Adrenal gland (tissue), 12 donors: ENCODE data around the gene MGMT. TPM values are rescaled to one million over a fixed set of nuclear protein-coding genes. Genes with fewer than 3 reads are reported as not detected.
A peak's percentile ranks its signal among the peaks of the same experiment; 100 is the strongest.

Source experiments
- DNase-seq, 7 donors: peaks; one replicate each; pipeline ENCODE4 v3.0.0-alpha.2; 2019 to 2020
- H3K27ac ChIP-seq, 5 donors: fragments of 200-600 bp; sonication (generic) in 4 of 5; 1 replicate in 3 of 5; 2 replicates in 2 of 5; pipeline versions ENCODE4 v1.5.1 to v1.8.0; 2016 to 2020; ENCODE audit warnings: mild to moderate bottlenecking in 1 of 5
- H3K27me3 ChIP-seq: fragments of 200-600 bp; 2 replicates; pipeline ENCODE4 v1.8.0; 2021
- H3K36me3 ChIP-seq, 2 donors: fragments of 200-600 bp; replicated peaks in 1 of 2; 1 replicate in 1 of 2; 2 replicates in 1 of 2; pipeline versions ENCODE4 v1.5.1 to v1.8.0; 2018 to 2022
- H3K4me1 ChIP-seq, 2 donors: fragments of 200-600 bp; replicated peaks in 1 of 2; 1 replicate in 1 of 2; 2 replicates in 1 of 2; pipeline versions ENCODE4 v1.5.1 to v1.8.0; 2018 to 2021
- H3K4me3 ChIP-seq, 4 donors: fragments of 200-600 bp; sonication (generic) in 3 of 4; one replicate each; pipeline ENCODE4 v1.5.1; 2016 to 2018
- H3K9me3 ChIP-seq, 3 donors: fragments of 200-600 bp; sonication (generic) in 1 of 3; replicated peaks in 1 of 3; 1 replicate in 2 of 3; 2 replicates in 1 of 3; pipeline versions ENCODE4 v1.5.1 to v1.8.0; 2016 to 2021
- POLR2A ChIP-seq, 2 donors: fragments of 450-650 bp; IDR thresholded peaks; one replicate each; pipeline ENCODE4 v1.6.1; 2017; ENCODE audit warnings: antibody characterized with exemption in 2 of 2, mild to moderate bottlenecking in 2 of 2, moderate library complexity in 1 of 2
- WGBS, 4 donors: extraction: QIAGEN DNeasy Blood & Tissue Kit in 2 of 4; methylation state at CpG; one replicate each; pipeline versions ENCODE4 v1.1.5 to v1.1.7; 2013 to 2017; 5-methylcytosine and 5-hydroxymethylcytosine counted together
- intact Hi-C, 2 donors: fragments of 100-400 bp; cut with DNase I; formaldehyde crosslinking; loops; one replicate each; pipeline versions ENCODE4 v1.14.1 to v1.15.0; 2022 to 2023
- polyA plus RNA-seq, 3 donors: library from polyadenylated mRNA; stranded (reverse); fragments of 200-250 nt in 2 of 3; fragments of 350-450 nt in 1 of 3; fragmentation: Illumina TruSeq in 1 of 3; extraction: RNeasy Lipid Tissue Mini Kit (QIAGEN cat#74804) in 1 of 3; gene quantifications; one replicate each; pipeline ENCODE4 v1.2.3, GENCODE V29; 2013 to 2014
- total RNA-seq, 9 donors: library from RNA; depleted of rRNA in 4 of 9; stranded (reverse); fragments of >200 nt in 4 of 9; fragments of 120-200 nt in 1 of 9; fragmentation: NEBNext Ultra II Directional in 1 of 9; extraction: Animal tissue kit (Norgen Biotek cat#: 25700) in 1 of 9; gene quantifications; one replicate each; pipeline versions ENCODE4 v1.1.0 to v1.2.4, GENCODE V29; 2013 to 2023
- TF ChIP-seq, protein P1 (sequence below), 6 experiments: fragments of 450-650 bp in 4 of 6; fragments of 200-600 bp in 2 of 6; sonication (generic) in 1 of 6; IDR thresholded peaks; 1 replicate in 5 of 6; 2 replicates in 1 of 6; pipeline versions ENCODE4 v1.5.1 to v1.8.0; 2016 to 2021; ENCODE audit warnings: antibody characterized with exemption in 6 of 6, mild to moderate bottlenecking in 2 of 6, moderate library complexity in 1 of 6
- donor health status: healthy with polysubstance abuse.
- donor health status: Bipolar disorder and iron deficiency.
- donor health status: DM: yes; HTN: yes; CAD: no.
- donor health status: DM: no; HTN: no; CAD: no.
- donor health status: DM: no; HTN: no; CAD: no.
- donor health status: DM: yes; HTN: yes; CAD: no.

The MGMT gene
- total and polyA plus RNA-seq, 12 donors = 3.8 to 35.8 (median 21.2) TPM

DNA sequence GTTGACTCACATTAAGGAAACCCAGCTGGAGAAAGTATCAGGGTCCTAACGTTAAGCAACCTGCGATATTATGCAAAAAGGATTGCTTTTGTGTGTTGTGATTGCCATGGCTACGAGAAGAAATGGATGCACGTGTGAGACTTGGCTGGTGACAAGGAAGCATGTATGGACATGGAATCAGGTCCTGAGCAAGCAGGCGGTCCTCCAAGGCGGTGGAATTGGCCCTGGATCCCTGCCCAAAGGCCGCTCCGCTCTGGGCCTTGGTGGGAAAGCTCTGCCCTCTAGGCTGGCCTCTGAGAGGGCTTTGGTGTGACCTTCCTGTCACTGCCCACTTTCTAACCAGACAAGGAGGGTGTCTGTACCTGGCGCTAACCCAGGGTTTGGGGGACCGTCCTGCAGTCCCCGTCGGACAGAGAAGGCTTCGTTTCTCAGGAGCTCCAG is 305.0 kb downstream of the MGMT start:
- DNase-seq = peak in 2 of 7 donors; percentile 3 to 27
- TF ChIP-seq POLR2A (IDR thresholded peaks at IDR 0.05) = no peak
- TF ChIP-seq, protein P1, sequence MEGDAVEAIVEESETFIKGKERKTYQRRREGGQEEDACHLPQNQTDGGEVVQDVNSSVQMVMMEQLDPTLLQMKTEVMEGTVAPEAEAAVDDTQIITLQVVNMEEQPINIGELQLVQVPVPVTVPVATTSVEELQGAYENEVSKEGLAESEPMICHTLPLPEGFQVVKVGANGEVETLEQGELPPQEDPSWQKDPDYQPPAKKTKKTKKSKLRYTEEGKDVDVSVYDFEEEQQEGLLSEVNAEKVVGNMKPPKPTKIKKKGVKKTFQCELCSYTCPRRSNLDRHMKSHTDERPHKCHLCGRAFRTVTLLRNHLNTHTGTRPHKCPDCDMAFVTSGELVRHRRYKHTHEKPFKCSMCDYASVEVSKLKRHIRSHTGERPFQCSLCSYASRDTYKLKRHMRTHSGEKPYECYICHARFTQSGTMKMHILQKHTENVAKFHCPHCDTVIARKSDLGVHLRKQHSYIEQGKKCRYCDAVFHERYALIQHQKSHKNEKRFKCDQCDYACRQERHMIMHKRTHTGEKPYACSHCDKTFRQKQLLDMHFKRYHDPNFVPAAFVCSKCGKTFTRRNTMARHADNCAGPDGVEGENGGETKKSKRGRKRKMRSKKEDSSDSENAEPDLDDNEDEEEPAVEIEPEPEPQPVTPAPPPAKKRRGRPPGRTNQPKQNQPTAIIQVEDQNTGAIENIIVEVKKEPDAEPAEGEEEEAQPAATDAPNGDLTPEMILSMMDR (IDR thresholded peaks at IDR 0.05) = no peak
- no peak overlapping the region for H3K4me3 ChIP-seq
- H3K27me3 ChIP-seq = no peaks in the 10 kb centered on the region
- no peaks in the 10 kb centered on the region for H3K36me3 ChIP-seq
- H3K9me3 ChIP-seq = no peaks in the 10 kb centered on the region
- intact Hi-C loops = no loop called here
- no peak overlapping the region for H3K27ac ChIP-seq
- H3K4me1 ChIP-seq = no peaks in the 10 kb centered on the region
- WGBS, 4 donors = 91 to 96% (median 96%) methylated on average over 8 to 13 of the region's 13 CpGs

DNA sequence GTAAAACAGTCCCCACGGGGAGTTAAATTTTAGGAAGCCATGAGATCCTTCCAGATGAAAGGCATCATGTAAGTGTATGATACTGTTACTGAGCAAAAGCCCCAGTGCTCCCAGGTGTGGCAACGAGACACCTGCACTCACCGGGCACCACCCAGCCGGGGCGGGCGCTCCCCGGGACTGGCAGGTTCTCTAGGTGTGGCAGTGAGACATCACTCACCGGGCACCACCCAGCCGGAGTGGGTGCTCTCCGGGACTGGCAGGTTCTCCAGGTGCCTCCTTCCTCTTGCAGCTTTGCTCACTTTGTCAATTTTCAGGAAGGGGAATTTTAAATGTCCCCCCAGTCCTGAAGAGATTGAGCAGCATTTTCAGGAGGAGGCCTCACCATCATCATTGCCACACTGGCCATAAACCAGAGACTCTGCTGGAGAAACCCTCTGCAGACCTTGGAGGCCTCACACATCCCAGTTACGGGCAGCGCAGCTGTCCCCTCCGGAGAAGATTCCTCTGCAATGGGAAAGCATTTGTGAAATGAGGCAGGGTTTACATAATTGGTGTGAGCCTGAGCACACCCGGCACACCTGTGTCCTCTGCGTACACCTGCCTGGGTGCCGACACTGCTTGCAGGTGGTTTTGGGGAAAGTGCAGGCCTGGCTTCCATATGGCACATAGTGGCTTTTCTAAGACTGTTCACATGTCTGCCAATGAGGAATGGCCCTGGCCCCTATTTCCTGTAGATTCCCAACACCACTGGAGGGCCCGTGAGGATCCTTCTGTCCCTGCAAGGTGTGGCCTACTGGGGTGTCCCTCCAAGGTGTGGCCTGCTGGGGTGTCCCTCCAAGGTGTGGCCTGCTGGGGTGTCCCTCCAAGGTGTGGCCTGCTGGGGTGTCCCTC is 305.7 kb downstream of the MGMT start:
- H3K4me1 ChIP-seq = no peaks in the 10 kb centered on the region
- H3K4me3 ChIP-seq = no peak overlapping the region
- WGBS, 4 donors = 84 to 96% (median 89%) methylated on average over 9 to 17 of the region's 17 CpGs
- DNase-seq = peak in 2 of 7 donors; percentile 5 to 27
- no peaks in the 10 kb centered on the region for H3K27me3 ChIP-seq
- TF ChIP-seq, protein P1 (IDR thresholded peaks at IDR 0.05) = no peak
- H3K27ac ChIP-seq = no peak overlapping the region
- intact Hi-C loops = no loop called here
- H3K9me3 ChIP-seq = no peaks in the 10 kb centered on the region
- no peaks in the 10 kb centered on the region for H3K36me3 ChIP-seq

DNA sequence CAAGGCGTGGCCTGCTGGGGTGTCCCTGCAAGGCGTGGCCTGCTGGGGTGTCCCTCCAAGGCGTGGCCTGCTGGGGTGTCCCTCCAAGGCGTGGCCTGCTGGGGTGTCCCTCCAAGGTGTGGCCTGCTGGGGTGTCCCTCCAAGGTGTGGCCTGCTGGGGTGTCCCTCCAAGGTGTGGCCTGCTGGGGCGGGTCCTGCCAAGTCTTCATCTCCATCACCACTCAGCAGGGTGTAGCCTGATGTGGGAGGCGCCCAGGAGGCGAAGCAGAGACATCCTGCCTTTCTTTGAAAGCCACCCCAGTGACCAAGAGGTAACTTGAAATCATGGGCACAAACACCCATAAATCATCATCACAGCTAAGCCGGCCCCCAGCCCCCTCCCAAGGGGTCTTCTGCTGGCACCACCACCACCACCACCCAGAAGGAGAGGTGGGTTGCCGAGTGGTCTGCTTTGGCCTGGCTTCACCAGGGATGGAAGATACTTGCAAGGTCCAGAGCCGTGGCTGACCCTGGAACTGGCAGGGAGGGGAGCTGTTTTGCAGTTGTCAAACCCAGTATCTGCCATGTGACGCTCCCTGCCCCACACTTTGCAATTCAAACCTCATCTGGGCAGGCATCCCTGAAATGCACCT is 306.4 kb downstream of the MGMT start:
- DNase-seq = peak in 1 of 7 donors; percentile 29
- Histone ChIP-seq H3K27me3 (no peaks in the 10 kb centered on the region), H3K4me1 (no peaks in the 10 kb centered on the region), H3K9me3 (no peaks in the 10 kb centered on the region), H3K36me3 (no peaks in the 10 kb centered on the region), H3K27ac (no peak overlapping the region), H3K4me3 (no peak overlapping the region)
- no peak for TF ChIP-seq POLR2A (IDR thresholded peaks at IDR 0.05)
- TF ChIP-seq, protein P1 (IDR thresholded peaks at IDR 0.05) = no peak
- 93 to 97% (median 95%) methylated on average over 8 to 11 of the region's 11 CpGs for WGBS, 4 donors
- intact Hi-C loops = no loop called here

DNA sequence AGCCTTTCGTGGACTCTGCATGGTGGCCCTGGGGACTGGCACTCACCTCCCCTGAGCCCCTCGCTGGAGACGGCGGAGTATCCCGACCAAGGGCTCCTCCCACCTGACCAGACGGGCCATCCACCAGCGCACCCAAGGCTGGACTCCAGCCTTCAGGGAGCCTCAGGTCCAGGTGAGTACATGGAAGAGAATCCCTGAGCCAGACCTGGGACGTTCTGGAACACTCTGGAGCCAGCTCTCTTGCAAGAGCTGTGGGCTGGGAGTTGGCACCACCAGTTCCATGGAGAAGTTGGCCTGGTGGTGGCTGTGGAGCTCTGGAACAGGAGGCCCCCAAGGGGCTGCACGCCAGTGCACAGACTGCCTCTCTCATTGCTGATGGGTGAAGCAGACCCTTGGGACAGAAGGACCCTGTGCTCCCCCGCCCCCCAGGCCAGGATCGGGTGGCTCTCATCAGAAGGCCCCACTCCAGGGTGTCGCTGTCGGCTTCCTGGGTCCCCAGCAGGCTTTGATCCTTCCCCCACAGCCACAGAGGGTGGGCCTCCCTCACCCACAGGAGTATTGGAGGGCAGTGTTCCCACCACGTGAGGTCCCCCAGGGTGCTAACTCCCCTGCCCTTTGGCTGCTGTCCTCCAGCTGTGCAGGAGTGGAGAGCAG is 307.2 kb downstream of the MGMT start:
- Histone ChIP-seq H3K27me3 (no peaks in the 10 kb centered on the region), H3K4me1 (no peaks in the 10 kb centered on the region), H3K27ac (no peak overlapping the region), H3K9me3 (no peaks in the 10 kb centered on the region), H3K36me3 (no peaks in the 10 kb centered on the region), H3K4me3 (no peak overlapping the region)
- intact Hi-C loops = no loop called here
- peak in 1 of 7 donors; percentile 34 for DNase-seq
- 86 to 94% (median 88%) methylated on average over 9 to 14 of the region's 14 CpGs for WGBS, 4 donors
- TF ChIP-seq, protein P1 (IDR thresholded peaks at IDR 0.05) = no peak
